Measurements from ENCODE around the gene HAUS5. TPM values are rescaled to one million over a fixed set of nuclear protein-coding genes. Genes with fewer than 3 reads are reported as not detected.

Gene HAUS5
- total RNA-seq, 4 donors from 2014 or later = 2.5 to 4.8 (median 3.4) TPM

GRCh38 chr19:35656700-35657099 is 44.2 kb downstream of the HAUS5 start:
- ATAC-seq (no peak), DNase-seq (no peak)
- no peak overlapping the region for H3K27ac ChIP-seq
- no peaks in the 10 kb centered on the region for H3K9me3 ChIP-seq
- no peak overlapping the region for H3K4me3 ChIP-seq
- TF ChIP-seq POLR2A (IDR thresholded peaks at IDR 0.05) (no peak), CTCF (IDR thresholded peaks at IDR 0.05 in 4 of 5, conservative IDR thresholded peaks at IDR 0.05 in 1 of 5) (no peak)
- peaks cover 0 to 92% of the 10 kb centered on the region in 2 donors for H3K36me3 ChIP-seq
- intact Hi-C loops (cut with DNase I; ENCODE audit: low total_unique reads) = no loop called here
- no peaks in the 10 kb centered on the region for H3K4me1 ChIP-seq
- in situ Hi-C loops (cut with MboI; ENCODE audit: low sequenced_read_pairs in 4 of 4) = no loop called here
- no peaks in the 10 kb centered on the region for H3K27me3 ChIP-seq

GRCh38 chr19:35657904-35658700 is 45.6 kb downstream of the HAUS5 start:
- DNase-seq = no peak
- Histone ChIP-seq H3K4me3 (no peak overlapping the region), H3K27ac (no peak overlapping the region), H3K4me1 (no peaks in the 10 kb centered on the region), H3K27me3 (no peaks in the 10 kb centered on the region), H3K9me3 (no peaks in the 10 kb centered on the region), H3K36me3 (peaks cover 0 to 82% of the 10 kb centered on the region in 2 donors)
- TF ChIP-seq CTCF (IDR thresholded peaks at IDR 0.05 in 4 of 5, conservative IDR thresholded peaks at IDR 0.05 in 1 of 5) (no peak), POLR2A (IDR thresholded peaks at IDR 0.05) (no peak)
- in situ Hi-C loops (cut with MboI; ENCODE audit: low sequenced_read_pairs in 4 of 4) = no loop called here
- ATAC-seq = no peak
- intact Hi-C loops (cut with DNase I; ENCODE audit: low total_unique reads) = no loop called here

- Histone ChIP-seq H3K9me3 (no peaks in the 10 kb centered on the region), H3K27ac (no peak overlapping the region), H3K36me3 (peaks cover 0 to 43% of the 10 kb centered on the region in 2 donors), H3K4me3 (no peak overlapping the region), H3K27me3 (no peaks in the 10 kb centered on the region), H3K4me1 (no peaks in the 10 kb centered on the region)
- DNase-seq (no peak), ATAC-seq (no peak)
- in situ Hi-C loops (cut with MboI; ENCODE audit: low sequenced_read_pairs in 4 of 4) = no loop called here
- TF ChIP-seq POLR2A (IDR thresholded peaks at IDR 0.05) (no peak), CTCF (IDR thresholded peaks at IDR 0.05 in 4 of 5, conservative IDR thresholded peaks at IDR 0.05 in 1 of 5) (no peak)
- intact Hi-C loops (cut with DNase I; ENCODE audit: low total_unique reads) = no loop called here
Measured at GRCh38 chr19:35661995-35662340, 49.4 kb downstream of the HAUS5 start.

GRCh38 chr19:35663981-35664380 is 51.4 kb downstream of the HAUS5 start:
- TF ChIP-seq POLR2A (IDR thresholded peaks at IDR 0.05) = no peak
- TF ChIP-seq CTCF (IDR thresholded peaks at IDR 0.05 in 4 of 5, conservative IDR thresholded peaks at IDR 0.05 in 1 of 5) = no peak
- no peak overlapping the region for H3K27ac ChIP-seq
- in situ Hi-C loops (cut with MboI; ENCODE audit: low sequenced_read_pairs in 4 of 4) (no loop called here), intact Hi-C loops (cut with DNase I; ENCODE audit: low total_unique reads) (no loop called here)
- no peaks in the 10 kb centered on the region for H3K27me3 ChIP-seq
- no peak for DNase-seq
- no peaks in the 10 kb centered on the region for H3K4me1 ChIP-seq
- no peak overlapping the region for H3K4me3 ChIP-seq
- H3K9me3 ChIP-seq = no peaks in the 10 kb centered on the region
- no peak for ATAC-seq
- peaks cover 0 to 23% of the 10 kb centered on the region in 2 donors for H3K36me3 ChIP-seq

- Histone ChIP-seq H3K27me3 (no peaks in the 10 kb centered on the region), H3K9me3 (no peaks in the 10 kb centered on the region), H3K4me1 (no peaks in the 10 kb centered on the region), H3K36me3 (peaks cover 0 to 11% of the 10 kb centered on the region in 2 donors), H3K27ac (no peak overlapping the region), H3K4me3 (no peak overlapping the region)
- ATAC-seq (no peak), DNase-seq (no peak)
- in situ Hi-C loops (cut with MboI; ENCODE audit: low sequenced_read_pairs in 4 of 4) = no loop called here
- TF ChIP-seq CTCF (IDR thresholded peaks at IDR 0.05 in 4 of 5, conservative IDR thresholded peaks at IDR 0.05 in 1 of 5) = no peak
- TF ChIP-seq POLR2A (IDR thresholded peaks at IDR 0.05) = no peak
- intact Hi-C loops (cut with DNase I; ENCODE audit: low total_unique reads) = no loop called here
Measured at GRCh38 chr19:35665157-35665556, 52.6 kb downstream of the HAUS5 start.

All from gastrocnemius medialis (tissue), 4 donors.